Tibial nerve (tissue), 3 donors: ENCODE data around the gene FKBP1C.
"Not testable (repeated sequence)": the region's sequence is repeated elsewhere in the genome, so short reads cannot be mapped to it uniquely, and the experiment has no call there.

Experiments
- POLR2A ChIP-seq, 2 donors: fragments of 450-650 bp; IDR thresholded peaks; one replicate each; pipeline ENCODE4 v1.6.1; 2017; ENCODE audit warnings: antibody characterized with exemption in 2 of 2, mild to moderate bottlenecking in 2 of 2, moderate library complexity in 2 of 2
- TF ChIP-seq, protein P1 (sequence below), 5 experiments: fragments of 200-600 bp in 3 of 5; fragments of 450-650 bp in 2 of 5; sonication (generic) in 3 of 5; IDR thresholded peaks; one replicate each; pipeline ENCODE4 v1.5.1; 2016 to 2019; ENCODE audit warnings: antibody characterized with exemption in 5 of 5, mild to moderate bottlenecking in 3 of 5, moderate library complexity in 2 of 5

DNA sequence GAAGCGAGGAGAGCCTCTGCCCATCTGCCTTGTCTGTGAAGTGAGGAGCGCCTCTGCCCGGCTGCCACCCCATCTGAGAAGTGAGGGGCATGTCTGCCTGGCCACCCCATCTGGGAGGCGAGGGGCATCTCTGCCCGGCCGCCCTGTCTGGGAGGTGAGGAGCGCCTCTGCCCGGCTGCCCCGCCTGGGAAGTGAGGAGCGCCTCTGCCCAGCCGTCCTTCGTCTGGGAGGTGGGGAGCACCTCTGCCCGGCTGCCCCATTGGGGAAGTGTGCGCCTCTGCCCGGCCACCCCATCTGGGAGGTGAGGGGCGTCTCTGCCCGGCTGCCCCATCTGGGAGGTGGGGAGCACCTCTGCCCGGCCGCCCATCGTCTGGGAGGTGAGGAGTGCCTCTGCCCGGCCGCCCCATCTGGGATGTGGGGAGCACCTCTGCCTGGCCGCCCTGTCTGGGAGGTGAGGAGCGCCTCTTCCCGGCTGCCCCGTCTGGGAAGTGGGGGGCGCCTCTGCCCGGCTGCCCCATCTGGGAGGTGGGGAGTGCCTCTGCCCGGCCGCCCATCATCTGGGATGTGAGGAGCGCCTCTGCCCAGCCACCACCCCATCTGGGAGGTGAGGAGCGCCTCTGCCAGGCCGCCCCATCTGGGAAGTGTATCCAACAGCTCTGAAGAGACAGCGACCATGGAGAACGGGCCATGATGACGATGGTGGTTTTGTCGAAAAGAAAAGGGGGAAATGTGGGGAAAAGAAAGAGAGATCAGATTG, 47.0 kb upstream of the FKBP1C start:
- TF ChIP-seq, protein P1, sequence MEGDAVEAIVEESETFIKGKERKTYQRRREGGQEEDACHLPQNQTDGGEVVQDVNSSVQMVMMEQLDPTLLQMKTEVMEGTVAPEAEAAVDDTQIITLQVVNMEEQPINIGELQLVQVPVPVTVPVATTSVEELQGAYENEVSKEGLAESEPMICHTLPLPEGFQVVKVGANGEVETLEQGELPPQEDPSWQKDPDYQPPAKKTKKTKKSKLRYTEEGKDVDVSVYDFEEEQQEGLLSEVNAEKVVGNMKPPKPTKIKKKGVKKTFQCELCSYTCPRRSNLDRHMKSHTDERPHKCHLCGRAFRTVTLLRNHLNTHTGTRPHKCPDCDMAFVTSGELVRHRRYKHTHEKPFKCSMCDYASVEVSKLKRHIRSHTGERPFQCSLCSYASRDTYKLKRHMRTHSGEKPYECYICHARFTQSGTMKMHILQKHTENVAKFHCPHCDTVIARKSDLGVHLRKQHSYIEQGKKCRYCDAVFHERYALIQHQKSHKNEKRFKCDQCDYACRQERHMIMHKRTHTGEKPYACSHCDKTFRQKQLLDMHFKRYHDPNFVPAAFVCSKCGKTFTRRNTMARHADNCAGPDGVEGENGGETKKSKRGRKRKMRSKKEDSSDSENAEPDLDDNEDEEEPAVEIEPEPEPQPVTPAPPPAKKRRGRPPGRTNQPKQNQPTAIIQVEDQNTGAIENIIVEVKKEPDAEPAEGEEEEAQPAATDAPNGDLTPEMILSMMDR (IDR thresholded peaks at IDR 0.05): not testable (repeated sequence)
- TF ChIP-seq POLR2A (IDR thresholded peaks at IDR 0.05): not testable (repeated sequence)
